ENCODE data around the gene STPG3.

The STPG3 gene

GRCh38 chr9:137281345-137282116 lies 30.4 kb downstream of the STPG3 start:
- no peak for DNase-seq

- no peak for DNase-seq
Measured at GRCh38 chr9:137286975-137287383, 35.9 kb downstream of the STPG3 start.

GRCh38 chr9:137293094-137293481 lies 42.0 kb downstream of the STPG3 start:
- no peak for DNase-seq

GRCh38 chr9:137293482-137294090 lies 42.5 kb downstream of the STPG3 start:
- no peak for DNase-seq

GRCh38 chr9:137294091-137294680 lies 43.1 kb downstream of the STPG3 start:
- no peak for DNase-seq

GRCh38 chr9:137294681-137295237 lies 43.7 kb downstream of the STPG3 start:
- no peak for DNase-seq

GRCh38 chr9:137295238-137295811 lies 44.2 kb downstream of the STPG3 start:
- DNase-seq = no peak

- no peak for DNase-seq
Measured at GRCh38 chr9:137295849-137296669, 45.0 kb downstream of the STPG3 start.

GRCh38 chr9:137296670-137297664 lies 45.9 kb downstream of the STPG3 start:
- no peak for DNase-seq

- DNase-seq = no peak
Measured at GRCh38 chr9:137297966-137298365, 46.9 kb downstream of the STPG3 start.

- DNase-seq = no peak
Measured at GRCh38 chr9:137298401-137299202, 47.5 kb downstream of the STPG3 start.

GRCh38 chr9:137299203-137299565 lies 48.1 kb downstream of the STPG3 start:
- DNase-seq = no peak

GRCh38 chr9:137299938-137300337 lies 48.9 kb downstream of the STPG3 start:
- DNase-seq = no peak

- no peak for DNase-seq
Measured at GRCh38 chr9:137300567-137301080, 49.5 kb downstream of the STPG3 start.

- peak; percentile 27 for DNase-seq
Measured at GRCh38 chr9:137301081-137301947, 50.2 kb downstream of the STPG3 start.

GRCh38 chr9:137302118-137302448 lies 51.0 kb downstream of the STPG3 start, which contains the start of gene NRARP:
TSS of gene NRARP (minus strand) at chr9:137302271. CDS start at chr9:137301928, 343 bp downstream.
- no peak for DNase-seq

GRCh38 chr9:137302449-137303150 lies 51.5 kb downstream of the STPG3 start:
- no peak for DNase-seq

Measured in DMS 273 treated with DMSO at 0.1 percent for 48 hours (cell line).